Right lobe of liver (tissue), 4 donors: ENCODE data around the gene ZMIZ2.

Experiments
- POLR2A ChIP-seq: fragments of 450-650 bp; IDR thresholded peaks from one replicate; pipeline ENCODE4 v1.6.1; 2017; ENCODE audit warnings: antibody characterized with exemption, mild to moderate bottlenecking
- TF ChIP-seq, protein P1 (sequence below), 4 donors: fragments of 200-600 bp in 3 of 4; fragments of 450-650 bp in 1 of 4; IDR thresholded peaks; one replicate each; pipeline versions ENCODE4 v1.5.1 to v1.8.0; 2016 to 2022; ENCODE audit warnings: antibody characterized with exemption in 4 of 4, mild to moderate bottlenecking in 2 of 4
- donor health status: DM: no; HTN: no; CAD: no.
- donor health status: DM: no; HTN: no; CAD: no.
- donor health status: DM: no; HTN: yes; CAD: no.

DNA sequence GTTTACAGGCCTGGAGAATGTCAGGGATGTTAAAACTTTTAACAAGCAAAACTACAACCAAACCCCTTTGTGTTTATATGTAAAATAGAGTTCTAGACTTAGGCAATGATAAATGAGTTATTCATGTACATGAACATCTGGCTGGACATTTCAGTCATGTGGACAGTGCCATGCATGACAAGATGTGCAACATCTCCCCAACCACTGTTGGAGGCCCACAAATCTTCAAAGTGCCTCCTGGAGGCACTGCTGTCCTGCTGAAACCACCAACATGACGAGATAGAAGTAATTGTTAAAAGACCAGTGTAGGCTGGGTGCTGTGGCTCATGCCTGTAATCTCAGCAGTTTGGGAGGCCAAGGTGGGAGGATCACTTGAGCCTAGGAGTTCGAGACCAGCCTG, 66.3 kb downstream of the ZMIZ2 start:
- TF ChIP-seq, protein P1, sequence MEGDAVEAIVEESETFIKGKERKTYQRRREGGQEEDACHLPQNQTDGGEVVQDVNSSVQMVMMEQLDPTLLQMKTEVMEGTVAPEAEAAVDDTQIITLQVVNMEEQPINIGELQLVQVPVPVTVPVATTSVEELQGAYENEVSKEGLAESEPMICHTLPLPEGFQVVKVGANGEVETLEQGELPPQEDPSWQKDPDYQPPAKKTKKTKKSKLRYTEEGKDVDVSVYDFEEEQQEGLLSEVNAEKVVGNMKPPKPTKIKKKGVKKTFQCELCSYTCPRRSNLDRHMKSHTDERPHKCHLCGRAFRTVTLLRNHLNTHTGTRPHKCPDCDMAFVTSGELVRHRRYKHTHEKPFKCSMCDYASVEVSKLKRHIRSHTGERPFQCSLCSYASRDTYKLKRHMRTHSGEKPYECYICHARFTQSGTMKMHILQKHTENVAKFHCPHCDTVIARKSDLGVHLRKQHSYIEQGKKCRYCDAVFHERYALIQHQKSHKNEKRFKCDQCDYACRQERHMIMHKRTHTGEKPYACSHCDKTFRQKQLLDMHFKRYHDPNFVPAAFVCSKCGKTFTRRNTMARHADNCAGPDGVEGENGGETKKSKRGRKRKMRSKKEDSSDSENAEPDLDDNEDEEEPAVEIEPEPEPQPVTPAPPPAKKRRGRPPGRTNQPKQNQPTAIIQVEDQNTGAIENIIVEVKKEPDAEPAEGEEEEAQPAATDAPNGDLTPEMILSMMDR (IDR thresholded peaks at IDR 0.05), result no peak
- no peak for TF ChIP-seq POLR2A
